ENCODE data around the gene CEACAM18. TPM values are rescaled to one million over a fixed set of nuclear protein-coding genes. Genes with fewer than 3 reads are reported as not detected.

Gene CEACAM18
- total and polyA plus RNA-seq, 11 donors = not detected

DNA sequence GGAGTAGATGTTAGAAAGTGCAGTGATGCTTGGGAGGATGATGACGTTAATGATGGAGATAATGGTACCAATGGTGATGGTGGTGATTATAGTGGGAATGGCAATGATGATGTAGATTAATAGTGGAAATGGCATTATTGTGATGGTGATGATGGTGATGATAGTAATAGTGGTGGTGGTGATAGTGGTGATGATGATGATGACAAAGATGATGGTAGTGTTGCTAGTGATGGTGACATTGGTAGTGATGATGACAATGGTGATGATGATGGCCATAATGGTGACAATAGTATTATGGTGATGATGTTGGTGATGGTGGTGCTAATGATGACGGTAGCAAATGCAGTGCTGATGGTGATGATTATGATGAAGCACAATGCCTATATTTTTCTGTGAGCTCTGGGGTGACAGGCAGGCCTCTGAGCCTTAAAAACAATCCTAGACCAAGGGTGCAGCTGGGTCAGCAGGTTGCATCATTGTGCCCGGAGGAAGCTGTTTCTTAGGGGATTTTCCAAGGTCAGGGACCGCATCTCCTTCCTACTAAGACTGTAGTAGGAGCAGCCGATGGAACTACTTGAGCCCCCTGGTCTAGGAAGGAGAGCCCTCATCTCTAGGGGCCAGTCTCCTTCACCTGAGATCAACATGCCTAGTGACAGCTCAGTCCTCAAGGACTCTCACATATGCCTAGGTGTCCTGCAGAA lies 7.8 kb downstream of the CEACAM18 start:
- intact Hi-C loops (cut with DNase I) = no loop called here
- WGBS, 4 donors = 80 to 83% (median 82%) methylated on average over 5 of the region's 5 CpGs

GRCh38 chr19:51488491-51488890 lies 10.2 kb downstream of the CEACAM18 start:
- TF ChIP-seq, protein P1, sequence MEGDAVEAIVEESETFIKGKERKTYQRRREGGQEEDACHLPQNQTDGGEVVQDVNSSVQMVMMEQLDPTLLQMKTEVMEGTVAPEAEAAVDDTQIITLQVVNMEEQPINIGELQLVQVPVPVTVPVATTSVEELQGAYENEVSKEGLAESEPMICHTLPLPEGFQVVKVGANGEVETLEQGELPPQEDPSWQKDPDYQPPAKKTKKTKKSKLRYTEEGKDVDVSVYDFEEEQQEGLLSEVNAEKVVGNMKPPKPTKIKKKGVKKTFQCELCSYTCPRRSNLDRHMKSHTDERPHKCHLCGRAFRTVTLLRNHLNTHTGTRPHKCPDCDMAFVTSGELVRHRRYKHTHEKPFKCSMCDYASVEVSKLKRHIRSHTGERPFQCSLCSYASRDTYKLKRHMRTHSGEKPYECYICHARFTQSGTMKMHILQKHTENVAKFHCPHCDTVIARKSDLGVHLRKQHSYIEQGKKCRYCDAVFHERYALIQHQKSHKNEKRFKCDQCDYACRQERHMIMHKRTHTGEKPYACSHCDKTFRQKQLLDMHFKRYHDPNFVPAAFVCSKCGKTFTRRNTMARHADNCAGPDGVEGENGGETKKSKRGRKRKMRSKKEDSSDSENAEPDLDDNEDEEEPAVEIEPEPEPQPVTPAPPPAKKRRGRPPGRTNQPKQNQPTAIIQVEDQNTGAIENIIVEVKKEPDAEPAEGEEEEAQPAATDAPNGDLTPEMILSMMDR (IDR thresholded peaks at IDR 0.05) = no peak
- no peak for TF ChIP-seq POLR2A (IDR thresholded peaks at IDR 0.05)
- Histone ChIP-seq H3K36me3 (no peaks in the 10 kb centered on the region), H3K9me3 (no peaks in the 10 kb centered on the region), H3K4me1 (peaks cover 0 to 9% (median 0%) of the 10 kb centered on the region in 12 donors), H3K4me3 (no peak overlapping the region), H3K27me3 (peaks cover 0 to 28% (median 0%) of the 10 kb centered on the region in 9 donors), H3K27ac (no peak overlapping the region)
- 57 to 68% (median 65%) methylated on average over 3 of the region's 3 CpGs for WGBS, 4 donors
- DNase-seq (no peak), ATAC-seq (no peak)
- intact Hi-C loops (cut with DNase I) = no loop called here

More for the DNA sequence above, 7.8 kb downstream of the CEACAM18 start:
- Histone ChIP-seq H3K27ac (no peak overlapping the region), H3K36me3 (no peaks in the 10 kb centered on the region), H3K27me3 (peaks cover 0 to 29% (median 3%) of the 10 kb centered on the region in 9 donors), H3K4me1 (no peaks in the 10 kb centered on the region), H3K9me3 (no peaks in the 10 kb centered on the region), H3K4me3 (no peak overlapping the region)
- DNase-seq = no peak
- TF ChIP-seq POLR2A (IDR thresholded peaks at IDR 0.05) = no peak
- TF ChIP-seq, protein P1 (IDR thresholded peaks at IDR 0.05) = no peak
- no peak for ATAC-seq

- no peaks in the 10 kb centered on the region for H3K36me3 ChIP-seq
- TF ChIP-seq, protein P1 (IDR thresholded peaks at IDR 0.05) = no peak
- no peak for TF ChIP-seq POLR2A (IDR thresholded peaks at IDR 0.05)
- H3K4me3 ChIP-seq = no peak overlapping the region
- DNase-seq = no peak
- no peaks in the 10 kb centered on the region for H3K9me3 ChIP-seq
- WGBS, 4 donors = 28 to 45% (median 42%) methylated on average over 2 of the region's 2 CpGs
- intact Hi-C loops (cut with DNase I) = no loop called here
- H3K27ac ChIP-seq = no peak overlapping the region
- H3K4me1 ChIP-seq = peaks cover 0 to 10% (median 0%) of the 10 kb centered on the region in 12 donors
- ATAC-seq = no peak
- H3K27me3 ChIP-seq = peaks cover 0 to 21% (median 0%) of the 10 kb centered on the region in 9 donors
These were observed 10.8 kb downstream of the CEACAM18 start for GRCh38 chr19:51489113-51489512.

DNA sequence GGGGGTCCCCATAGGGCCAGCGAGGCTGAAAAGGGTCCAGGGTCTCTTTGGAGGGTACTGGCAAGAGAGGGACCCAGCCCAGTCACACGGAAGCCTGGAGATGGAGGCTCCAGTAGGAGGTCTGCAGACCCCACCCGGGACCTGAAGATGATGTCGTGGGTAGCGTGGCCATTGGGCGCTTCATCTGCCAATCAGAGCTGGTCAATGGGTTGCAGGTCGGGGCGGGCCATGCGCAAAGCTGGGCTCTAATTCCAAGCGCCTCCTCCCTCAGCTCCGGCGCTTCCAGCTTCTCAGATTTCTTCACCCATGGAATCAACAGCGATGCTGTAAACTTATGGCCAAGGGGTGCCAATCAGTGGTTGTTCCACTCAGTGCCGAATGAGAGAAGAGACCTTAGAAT lies 12.3 kb downstream of the CEACAM18 start:
- Histone ChIP-seq H3K27me3 (peaks cover 0 to 17% (median 0%) of the 10 kb centered on the region in 9 donors), H3K9me3 (no peaks in the 10 kb centered on the region), H3K36me3 (no peaks in the 10 kb centered on the region), H3K4me1 (peaks cover 0 to 10% (median 0%) of the 10 kb centered on the region in 12 donors), H3K4me3 (no peak overlapping the region), H3K27ac (no peak overlapping the region)
- intact Hi-C loops (cut with DNase I) = no loop called here
- TF ChIP-seq, protein P1 (IDR thresholded peaks at IDR 0.05) = no peak
- no peak for TF ChIP-seq POLR2A (IDR thresholded peaks at IDR 0.05)
- 26 to 49% (median 42%) methylated on average over 6 to 14 of the region's 14 CpGs for WGBS, 4 donors
- ATAC-seq (no peak), DNase-seq (no peak)
